Uterus (tissue), 2 donors: ENCODE data around the gene FYN.

ENCODE experiments used
- CTCF ChIP-seq, 4 experiments: fragments of 200-600 bp in 2 of 4; fragments of 450-650 bp in 2 of 4; sonication (generic) in 2 of 4; IDR thresholded peaks; one replicate each; pipeline ENCODE4 v1.5.1; 2016 to 2019; ENCODE audit warnings: antibody characterized with exemption in 4 of 4, mild to moderate bottlenecking in 2 of 4, moderate library complexity in 1 of 4
- POLR2A ChIP-seq, 2 donors: fragments of 450-650 bp; IDR thresholded peaks; one replicate each; pipeline ENCODE4 v1.6.1; 2016; ENCODE audit warnings: antibody characterized with exemption in 2 of 2, mild to moderate bottlenecking in 1 of 2, moderate library complexity in 1 of 2

GRCh38 chr6:111829998-111830397, 43.3 kb downstream of the FYN start:
- TF ChIP-seq CTCF (IDR thresholded peaks at IDR 0.05) = no peak
- TF ChIP-seq POLR2A (IDR thresholded peaks at IDR 0.05) = no peak
